Tibial nerve (tissue), 4 donors: ENCODE data around the gene B3GALT5. TPM values are rescaled to one million over a fixed set of nuclear protein-coding genes. Genes with fewer than 3 reads are reported as not detected.

Experiments
- DNase-seq, 2 donors: peaks; one replicate each; pipeline ENCODE4 v3.0.0-alpha.2; 2019; ENCODE audit warnings: low spot score in 2 of 2
- H3K27ac ChIP-seq, 4 donors: fragments of 200-600 bp; sonication (generic) in 3 of 4; one replicate each; pipeline ENCODE4 v1.5.1; 2017 to 2019; ENCODE audit warnings: mild to moderate bottlenecking in 1 of 4
- H3K27me3 ChIP-seq, 2 donors: fragments of 200-600 bp; sonication (generic) in 1 of 2; one replicate each; pipeline versions ENCODE4 v1.5.1 to v1.6.0; 2017 to 2019
- H3K36me3 ChIP-seq, 3 donors: fragments of 200-600 bp; sonication (generic); one replicate each; pipeline ENCODE4 v1.5.1; 2018 to 2019
- H3K4me1 ChIP-seq, 4 donors: fragments of 200-600 bp; sonication (generic) in 3 of 4; one replicate each; pipeline ENCODE4 v1.5.1; 2017 to 2019
- H3K4me3 ChIP-seq, 4 donors: fragments of 200-600 bp; sonication (generic) in 3 of 4; one replicate each; pipeline ENCODE4 v1.5.1; 2017 to 2019; ENCODE audit warnings: mild to moderate bottlenecking in 1 of 4, moderate library complexity in 1 of 4
- H3K9me3 ChIP-seq, 4 donors: fragments of 200-600 bp; sonication (generic) in 3 of 4; one replicate each; pipeline ENCODE4 v1.5.1; 2017 to 2019
- CTCF ChIP-seq, 5 experiments: fragments of 200-600 bp in 3 of 5; fragments of 450-650 bp in 2 of 5; sonication (generic) in 3 of 5; IDR thresholded peaks; one replicate each; pipeline ENCODE4 v1.5.1; 2016 to 2019; ENCODE audit warnings: antibody characterized with exemption in 5 of 5, mild to moderate bottlenecking in 3 of 5, moderate library complexity in 2 of 5
- EP300 ChIP-seq, 2 donors: sonication (generic); formaldehyde crosslinking; IDR thresholded peaks; one replicate each; pipeline ENCODE4 v1.6.1; 2017; ENCODE audit warnings: antibody characterized with exemption in 2 of 2, mild to moderate bottlenecking in 1 of 2
- POLR2A ChIP-seq, 2 donors: fragments of 450-650 bp; IDR thresholded peaks; one replicate each; pipeline ENCODE4 v1.6.1; 2017; ENCODE audit warnings: antibody characterized with exemption in 2 of 2, mild to moderate bottlenecking in 2 of 2, moderate library complexity in 2 of 2
- WGBS, 2 donors: methylation state at CpG; one replicate each; pipeline ENCODE4 v1.1.5; 2018; 5-methylcytosine and 5-hydroxymethylcytosine counted together
- total RNA-seq, 4 donors: library from RNA; depleted of rRNA; stranded (reverse); fragments of >200 nt; gene quantifications; one replicate each; pipeline ENCODE4 v1.1.0, GENCODE V29; 2016

Gene B3GALT5
- total RNA-seq, 4 donors from 2014 or later: not detected

- DNase-seq: no peak
- Histone ChIP-seq H3K9me3 (no peaks in the 10 kb centered on the region), H3K27ac (no peak overlapping the region), H3K4me1 (peaks cover 0 to 15% (median 0%) of the 10 kb centered on the region in 4 donors), H3K36me3 (no peaks in the 10 kb centered on the region), H3K4me3 (no peak overlapping the region), H3K27me3 (no peaks in the 10 kb centered on the region)
- no peak for TF ChIP-seq CTCF (IDR thresholded peaks at IDR 0.05)
- TF ChIP-seq POLR2A (IDR thresholded peaks at IDR 0.05): no peak
- no peak for TF ChIP-seq EP300 (IDR thresholded peaks at IDR 0.05)
- 62 to 73% methylated on average over 8 of the region's 8 CpGs for WGBS, 2 donors
Observed at GRCh38 chr21:39662411-39662953, 49.7 kb downstream of the B3GALT5 start.

DNA sequence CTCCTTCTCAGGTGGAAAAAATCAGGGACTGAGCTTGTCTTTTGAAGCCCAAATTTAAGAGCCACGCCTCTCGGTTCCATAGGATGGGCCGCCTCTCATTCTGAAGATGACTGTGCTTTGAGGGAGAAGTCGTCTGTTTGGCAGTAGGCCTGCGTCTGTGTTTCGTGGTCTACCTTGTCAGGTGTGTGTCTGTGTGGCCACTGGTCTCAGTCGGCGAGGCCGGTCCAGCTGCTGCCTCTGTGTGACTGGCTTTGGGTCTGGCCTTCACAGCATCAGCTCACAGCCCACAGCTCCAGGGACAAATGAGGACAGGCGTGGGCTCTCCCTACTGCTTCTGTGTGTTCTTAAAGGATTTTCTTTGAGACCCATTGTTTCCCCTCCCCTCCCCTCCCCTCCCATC, 50.3 kb downstream of the B3GALT5 start:
- no peaks in the 10 kb centered on the region for H3K9me3 ChIP-seq
- H3K4me3 ChIP-seq: no peak overlapping the region
- no peak overlapping the region for H3K27ac ChIP-seq
- 87 to 88% methylated on average over 10 of the region's 10 CpGs for WGBS, 2 donors
- TF ChIP-seq POLR2A (IDR thresholded peaks at IDR 0.05): no peak
- no peak for TF ChIP-seq CTCF (IDR thresholded peaks at IDR 0.05)
- no peak for TF ChIP-seq EP300 (IDR thresholded peaks at IDR 0.05)
- no peak for DNase-seq
- peaks cover 0 to 15% (median 0%) of the 10 kb centered on the region in 4 donors for H3K4me1 ChIP-seq
- H3K36me3 ChIP-seq: no peaks in the 10 kb centered on the region
- H3K27me3 ChIP-seq: no peaks in the 10 kb centered on the region

DNA sequence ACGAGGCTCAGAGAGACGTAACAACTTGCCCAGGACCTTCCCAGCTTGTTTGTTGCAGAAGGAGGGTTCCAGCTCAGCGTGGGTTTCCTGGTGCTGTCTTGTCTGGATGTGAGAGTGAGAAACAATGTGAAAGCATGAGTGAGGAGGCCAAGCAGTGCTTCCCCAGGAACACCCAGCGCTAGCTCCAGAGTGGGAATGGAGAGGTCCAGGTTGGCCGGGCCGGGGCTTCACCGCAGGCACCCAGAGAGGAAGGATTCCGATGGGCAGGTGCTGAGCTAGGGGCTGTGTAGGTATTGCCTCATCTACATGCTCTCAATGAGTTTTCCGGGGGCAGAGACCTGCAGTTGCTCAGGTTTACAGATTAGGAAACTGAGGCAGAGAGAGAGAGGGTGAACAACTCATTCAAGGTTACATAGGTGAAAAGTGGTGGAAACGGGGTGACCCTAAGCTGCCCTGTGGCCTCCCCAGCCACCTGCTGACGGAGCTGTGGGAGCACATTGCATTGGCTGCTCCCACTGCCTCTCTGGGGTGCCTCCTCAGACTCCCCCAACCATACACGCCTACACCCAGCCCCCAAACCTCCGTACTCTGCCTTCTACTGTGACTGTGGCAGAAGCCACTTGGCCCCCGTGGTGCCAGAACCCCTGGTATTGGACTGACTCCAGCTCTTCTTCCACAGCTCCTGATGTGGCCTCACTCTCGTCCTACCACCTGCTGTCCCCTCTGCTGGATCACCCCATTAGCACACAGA, 51.2 kb downstream of the B3GALT5 start:
- no peak overlapping the region for H3K4me3 ChIP-seq
- DNase-seq: no peak
- H3K27ac ChIP-seq: no peak overlapping the region
- H3K9me3 ChIP-seq: no peaks in the 10 kb centered on the region
- H3K27me3 ChIP-seq: no peaks in the 10 kb centered on the region
- 88 to 89% methylated on average over 15 of the region's 15 CpGs for WGBS, 2 donors
- H3K36me3 ChIP-seq: no peaks in the 10 kb centered on the region
- peaks cover 0 to 15% (median 0%) of the 10 kb centered on the region in 4 donors for H3K4me1 ChIP-seq
- no peak for TF ChIP-seq EP300 (IDR thresholded peaks at IDR 0.05)
- no peak for TF ChIP-seq CTCF (IDR thresholded peaks at IDR 0.05)
- no peak for TF ChIP-seq POLR2A (IDR thresholded peaks at IDR 0.05)

- no peaks in the 10 kb centered on the region for H3K36me3 ChIP-seq
- H3K27ac ChIP-seq: no peak overlapping the region
- no peaks in the 10 kb centered on the region for H3K27me3 ChIP-seq
- 91 to 95% methylated on average over 12 of the region's 12 CpGs for WGBS, 2 donors
- no peak overlapping the region for H3K4me3 ChIP-seq
- H3K9me3 ChIP-seq: no peaks in the 10 kb centered on the region
- no peak for DNase-seq
- H3K4me1 ChIP-seq: peaks cover 0 to 15% (median 0%) of the 10 kb centered on the region in 4 donors
- TF ChIP-seq EP300 (IDR thresholded peaks at IDR 0.05) (no peak), POLR2A (IDR thresholded peaks at IDR 0.05) (no peak), CTCF (IDR thresholded peaks at IDR 0.05) (no peak)
Observed at GRCh38 chr21:39664586-39664985, 51.8 kb downstream of the B3GALT5 start.

- peaks cover 0 to 4% (median 0%) of the 10 kb centered on the region in 4 donors for H3K4me1 ChIP-seq
- TF ChIP-seq CTCF (IDR thresholded peaks at IDR 0.05): no peak
- TF ChIP-seq EP300 (IDR thresholded peaks at IDR 0.05): no peak
- no peak for TF ChIP-seq POLR2A (IDR thresholded peaks at IDR 0.05)
- 91 to 94% methylated on average over 6 of the region's 6 CpGs for WGBS, 2 donors
- H3K4me3 ChIP-seq: no peak overlapping the region
- H3K27me3 ChIP-seq: no peaks in the 10 kb centered on the region
- DNase-seq: no peak
- H3K9me3 ChIP-seq: no peaks in the 10 kb centered on the region
- H3K36me3 ChIP-seq: no peaks in the 10 kb centered on the region
- no peak overlapping the region for H3K27ac ChIP-seq
Observed at GRCh38 chr21:39666026-39666425, 53.3 kb downstream of the B3GALT5 start.
